HG03460 (cell line): ENCODE measurements around the gene PRDM16.
"Not testable (repeated sequence)": the region's sequence is repeated elsewhere in the genome, so short reads cannot be mapped to it uniquely, and the experiment has no call there.

Source experiments
- ATAC-seq: cut with Tn5 transposase; IDR thresholded peaks from one replicate; pipeline ENCODE4 v1.9.1; 2021; ENCODE audit not compliant: unreplicated experiment

Gene PRDM16

DNA sequence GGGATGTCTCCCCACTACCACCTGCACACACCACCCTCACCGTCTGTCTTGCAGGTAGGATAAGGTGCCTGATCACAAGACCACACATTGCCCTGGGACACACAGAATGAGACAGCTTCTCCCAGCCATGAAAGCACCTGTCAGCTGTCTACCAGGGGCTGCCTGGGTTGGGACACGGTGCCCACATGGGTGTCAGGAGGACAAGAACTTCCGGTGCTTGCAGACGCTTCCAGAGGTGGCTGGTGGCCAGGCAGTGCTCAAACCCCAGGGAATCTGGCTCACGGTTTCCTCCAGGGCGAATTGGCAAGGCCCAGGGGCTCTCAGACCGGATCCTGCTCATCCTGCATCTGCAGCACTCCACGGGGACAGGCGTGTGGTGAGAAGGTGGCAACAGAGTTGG, 202.9 kb downstream of the PRDM16 start:
- no peak for ATAC-seq

- no peak for ATAC-seq
Observed at GRCh38 chr1:3272321-3273045, 203.5 kb downstream of the PRDM16 start.

GRCh38 chr1:3273447-3273846, 204.4 kb downstream of the PRDM16 start:
- ATAC-seq, result no peak

DNA sequence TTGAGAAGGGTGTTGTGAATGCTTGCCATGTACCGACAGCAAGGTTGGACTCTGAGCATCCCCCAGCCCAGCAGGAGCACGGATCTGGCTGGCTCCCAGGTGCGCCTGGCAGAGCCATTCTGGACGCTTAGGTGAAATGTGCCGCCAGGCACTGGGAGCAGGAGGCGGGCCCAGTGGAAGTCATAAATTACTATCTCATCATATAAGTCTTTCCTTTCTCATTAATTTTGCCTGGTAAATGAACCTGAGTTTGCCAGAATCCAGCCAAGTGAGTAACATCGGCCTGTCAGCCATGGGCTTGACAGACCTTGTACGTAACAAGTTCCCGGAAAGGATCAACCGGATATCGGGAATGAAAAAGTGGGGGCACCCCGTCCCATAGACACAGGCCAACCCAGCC, 206.0 kb downstream of the PRDM16 start:
- no peak for ATAC-seq

- no peak for ATAC-seq
Observed at GRCh38 chr1:3275471-3276340, 206.7 kb downstream of the PRDM16 start.

DNA sequence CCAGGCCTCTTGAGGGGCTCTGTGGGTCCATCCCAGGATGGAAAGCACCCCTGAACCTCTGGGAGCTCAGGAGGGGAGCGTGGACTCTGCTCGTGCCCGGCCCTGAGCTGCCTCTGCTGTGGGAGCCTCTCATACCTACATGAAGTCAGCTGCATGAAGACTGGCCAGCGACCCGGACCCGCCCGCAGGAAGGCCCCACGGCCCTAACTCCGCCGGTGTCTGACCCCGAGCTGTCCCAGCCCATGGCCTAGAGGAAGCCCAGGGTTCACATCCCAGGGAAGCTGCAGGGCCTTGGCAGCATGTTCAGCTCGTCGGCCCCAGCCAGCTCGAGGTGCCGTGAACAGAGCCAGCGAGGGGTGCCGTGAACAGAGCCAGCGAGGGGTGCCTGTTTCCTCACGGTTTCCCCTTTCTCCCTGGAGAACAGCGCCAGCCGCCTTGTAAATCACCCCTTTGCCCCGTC, 207.4 kb downstream of the PRDM16 start:
- no peak for ATAC-seq

GRCh38 chr1:3277011-3277471, 208.0 kb downstream of the PRDM16 start:
- no peak for ATAC-seq

DNA sequence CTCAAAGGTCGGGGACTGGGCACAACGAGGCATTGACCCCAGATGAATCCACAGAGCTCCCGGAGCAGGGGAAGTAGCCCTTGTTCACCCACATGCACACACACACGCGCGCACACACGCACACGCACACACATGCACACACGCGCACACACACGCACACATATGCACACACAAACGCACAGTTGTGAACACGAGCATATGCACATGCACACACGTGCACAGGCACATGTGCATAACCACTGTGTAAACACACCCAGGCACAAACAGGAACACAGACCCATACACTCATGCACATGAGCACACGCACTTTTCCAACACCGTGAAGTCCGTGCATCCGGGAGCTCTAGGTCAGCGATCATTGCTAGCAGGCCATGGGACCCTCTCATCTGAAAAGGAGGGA, 208.6 kb downstream of the PRDM16 start:
- no peak for ATAC-seq

GRCh38 chr1:3278416-3279181, 209.6 kb downstream of the PRDM16 start:
- ATAC-seq, result no peak

- no peak for ATAC-seq
Observed at GRCh38 chr1:3279182-3279470, 210.1 kb downstream of the PRDM16 start.

GRCh38 chr1:3281735-3282134, 212.7 kb downstream of the PRDM16 start:
- no peak for ATAC-seq

- no peak for ATAC-seq
Observed at GRCh38 chr1:3282186-3282585, 213.2 kb downstream of the PRDM16 start.

DNA sequence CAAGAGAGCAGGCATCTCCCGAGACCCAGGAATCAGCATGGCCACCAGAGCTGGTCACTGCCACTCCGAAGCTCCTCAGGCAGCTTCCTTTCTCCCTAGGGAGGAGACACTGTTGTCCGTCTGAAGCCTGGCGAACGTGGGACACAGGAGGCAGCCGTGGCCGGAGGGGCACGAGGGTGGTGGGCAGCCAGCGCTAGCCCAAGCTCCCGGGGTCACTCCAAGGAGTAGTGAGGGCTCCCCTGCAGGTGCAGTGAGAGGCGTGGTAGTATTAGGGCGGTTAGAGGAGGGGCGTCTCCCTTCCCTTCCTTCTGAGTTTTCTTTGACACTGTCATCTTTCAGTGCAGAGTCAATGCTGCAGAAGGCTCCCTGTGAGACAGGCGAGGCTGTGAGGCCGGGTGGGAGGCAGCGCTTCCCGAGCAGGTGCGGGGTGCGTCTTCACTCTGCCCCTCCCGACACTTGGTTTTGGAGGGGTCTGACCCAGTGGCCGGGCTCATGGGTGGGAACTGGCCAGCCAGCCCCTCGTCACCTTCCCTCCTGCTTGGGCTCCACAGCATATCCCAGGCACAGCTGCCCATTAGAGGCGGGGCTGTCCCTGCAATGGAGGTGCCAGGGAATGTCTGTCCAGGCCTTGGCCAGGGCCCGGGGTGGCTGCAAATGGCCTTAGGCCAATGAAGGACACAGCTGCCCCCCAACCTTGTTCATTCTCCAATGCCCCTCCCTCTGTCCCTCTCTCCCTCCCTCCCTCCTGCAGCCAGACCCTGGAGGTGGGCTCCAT, 213.8 kb downstream of the PRDM16 start:
- no peak for ATAC-seq

GRCh38 chr1:3283849-3284248, 214.8 kb downstream of the PRDM16 start:
- ATAC-seq, result no peak

GRCh38 chr1:3284691-3285090, 215.7 kb downstream of the PRDM16 start:
- no peak for ATAC-seq

DNA sequence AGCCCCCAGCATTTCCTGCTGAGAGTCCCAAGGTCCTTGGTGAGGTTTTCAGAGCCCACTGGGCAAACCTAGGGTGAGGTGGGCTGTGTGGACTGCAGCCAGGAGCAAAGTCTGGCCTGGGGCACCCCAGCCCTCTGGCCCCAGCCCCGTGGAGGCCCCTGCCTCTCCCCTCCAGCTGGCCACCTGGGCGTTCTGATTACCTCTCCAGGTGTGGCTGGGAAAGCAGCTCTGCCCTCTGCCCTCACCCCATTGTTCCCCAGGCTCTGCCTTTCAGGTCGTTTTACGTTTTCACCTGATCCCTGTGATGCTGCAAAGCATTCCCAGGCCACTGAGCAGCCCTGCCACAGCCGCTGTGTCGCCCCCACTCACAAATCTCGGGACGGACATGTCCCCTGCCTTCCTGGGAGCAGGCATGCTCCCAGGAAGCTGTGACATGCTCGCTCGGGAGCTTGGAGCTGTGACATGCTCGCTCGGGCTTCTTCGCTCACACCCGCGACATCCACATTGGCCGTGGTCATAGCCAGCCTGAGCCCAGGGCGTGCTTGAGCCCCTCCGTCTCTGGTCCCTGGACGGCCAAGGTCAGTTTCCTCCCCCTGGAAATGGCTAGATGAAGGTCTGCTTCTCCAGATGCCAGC, 216.2 kb downstream of the PRDM16 start:
- ATAC-seq, result no peak

DNA sequence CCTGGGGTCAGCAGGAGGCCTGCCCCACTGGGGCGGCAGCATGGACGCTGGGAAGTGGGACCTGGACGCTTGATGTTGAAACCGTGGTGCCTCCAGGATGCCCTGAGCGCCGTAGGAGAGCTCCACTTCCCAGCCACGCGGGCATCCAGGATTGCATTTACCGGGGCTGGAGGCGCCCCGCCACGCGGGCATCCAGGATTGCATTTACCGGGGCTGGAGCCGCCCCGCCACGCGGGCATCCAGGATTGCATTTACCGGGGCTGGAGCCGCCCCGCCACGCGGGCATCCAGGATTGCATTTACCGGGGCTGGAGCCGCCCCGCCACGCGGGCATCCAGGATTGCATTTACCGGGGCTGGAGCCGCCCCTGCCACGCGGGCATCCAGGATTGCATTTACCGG, 218.1 kb downstream of the PRDM16 start:
- ATAC-seq, result not testable (repeated sequence)

DNA sequence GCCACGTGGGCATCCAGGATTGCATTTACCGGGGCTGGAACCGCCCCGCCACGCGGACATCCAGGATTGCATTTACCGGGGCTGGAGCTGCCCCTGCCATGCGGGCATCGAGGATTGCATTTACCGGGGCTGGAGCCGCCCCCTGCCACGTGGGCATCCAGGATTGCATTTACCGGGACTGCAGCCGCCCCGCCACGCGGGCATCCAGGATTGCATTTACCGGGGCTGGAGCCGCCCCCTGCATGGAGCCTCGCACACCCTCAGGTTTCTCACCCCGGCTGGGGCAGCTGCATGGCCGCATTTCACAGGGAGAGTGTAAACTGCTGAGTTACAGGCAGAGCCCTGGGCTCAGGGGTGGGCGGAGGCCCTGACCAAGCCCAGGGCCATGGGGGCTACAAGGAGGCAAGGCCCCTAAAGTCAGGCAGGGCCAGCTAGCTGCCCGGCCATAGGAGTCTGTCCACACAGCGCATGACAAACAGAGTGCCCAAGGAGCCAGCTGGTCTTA, 218.7 kb downstream of the PRDM16 start:
- no peak for ATAC-seq

- no peak for ATAC-seq
Observed at GRCh38 chr1:3289502-3289901, 220.5 kb downstream of the PRDM16 start.

DNA sequence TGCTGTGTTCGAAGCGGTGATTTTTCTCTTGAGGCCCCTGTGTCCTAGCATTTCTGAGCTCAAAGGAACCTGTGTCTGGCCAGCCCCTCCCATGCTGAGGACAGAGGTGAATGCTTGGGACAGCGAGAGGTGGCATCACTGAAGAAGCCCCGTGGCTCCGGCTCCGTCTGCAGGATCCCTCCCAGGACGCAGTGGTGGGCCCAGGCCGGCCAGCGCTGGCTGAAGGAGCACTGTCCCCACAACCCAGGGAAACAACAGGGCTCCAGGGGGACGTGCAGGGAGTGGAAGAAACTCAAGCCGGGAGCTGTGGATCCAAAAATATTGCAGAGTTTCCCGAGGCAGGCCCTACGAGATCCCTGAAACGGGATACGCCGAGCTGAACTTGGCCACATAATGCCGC, 221.4 kb downstream of the PRDM16 start:
- ATAC-seq, result no peak
